HepG2 (cell line): ENCODE data around the gene WWC2. TPM values are rescaled to one million over a fixed set of nuclear protein-coding genes. Genes with fewer than 3 reads are reported as not detected.

Experiments
- NR1H2 ChIP-seq: sonication (generic); formaldehyde crosslinking; IDR thresholded peaks from 2 replicates; pipeline ENCODE4 v1.8.1; 2022; ENCODE audit warnings: low read depth, missing genetic modification reagents, borderline replicate concordance
- SMARCC2 ChIP-seq: fragments of 450-650 bp; IDR thresholded peaks from 2 replicates; pipeline ENCODE4 v1.6.1; 2017; ENCODE audit warnings: antibody characterized with exemption, mild to moderate bottlenecking
- SPEN ChIP-seq: sonication (generic); formaldehyde crosslinking; IDR thresholded peaks from 2 replicates; pipeline ENCODE4 v1.5.1; 2020; ENCODE audit warnings: low read depth, mild to moderate bottlenecking, missing genetic modification reagents
- ZNF234 ChIP-seq: sonication (generic); formaldehyde crosslinking; conservative IDR thresholded peaks from 2 replicates; pipeline ENCODE4 v1.5.1; 2020; ENCODE audit warnings: mild to moderate bottlenecking, missing genetic modification reagents
- ZNF530 ChIP-seq: sonication (generic); formaldehyde crosslinking; IDR thresholded peaks from 2 replicates; pipeline ENCODE4 v1.5.0; 2020; ENCODE audit warnings: low read depth, mild to moderate bottlenecking, missing genetic modification reagents
- polyA plus RNA-seq, 8 experiments: library from polyadenylated mRNA; depleted of rRNA in 3 of 8; stranded (reverse) in 7 of 8; unstranded in 1 of 8; fragments of >200 nt; fragmentation: Illumina TruSeq in 4 of 8; extraction: Trizol in 4 of 8; gene quantifications; 2 replicates each; pipeline versions ENCODE4 v1.2.1 to v1.2.3, GENCODE V29; 2011 to 2016; ENCODE audit warnings: low read depth in 4 of 8, missing spikeins in 1 of 8, mixed read lengths in 1 of 8; ENCODE audit not compliant: insufficient read depth in 1 of 8
- total RNA-seq, 5 experiments: library from RNA; depleted of rRNA; stranded (reverse); fragments of >200 nt; fragmentation: Illumina TruSeq; extraction: Trizol; gene quantifications; 2 replicates each; pipeline ENCODE4 v1.2.3, GENCODE V29; 2016; ENCODE audit warnings: low read depth in 1 of 5
- TF ChIP-seq, protein P1 (sequence below): sonication (generic); formaldehyde crosslinking; conservative IDR thresholded peaks from 2 replicates; pipeline ENCODE4 v1.8.0; 2022; ENCODE audit warnings: missing genetic modification reagents
- TF ChIP-seq, protein P2 (sequence below): sonication (generic); formaldehyde crosslinking; conservative IDR thresholded peaks from 2 replicates; pipeline ENCODE4 v1.4.0; 2020; ENCODE audit warnings: missing genetic modification reagents
- TF ChIP-seq, protein P3 (sequence below): sonication (generic); formaldehyde crosslinking; IDR thresholded peaks from 2 replicates; pipeline ENCODE4 v1.8.1; 2023; ENCODE audit warnings: mild to moderate bottlenecking, missing genetic modification reagents
- TF ChIP-seq, protein P4 (sequence below): sonication (generic); formaldehyde crosslinking; IDR thresholded peaks from 2 replicates; pipeline ENCODE4 v1.5.0; 2020; ENCODE audit warnings: mild to moderate bottlenecking, missing genetic modification reagents
- TF ChIP-seq, protein P5 (sequence below): sonication (generic); formaldehyde crosslinking; IDR thresholded peaks from 2 replicates; pipeline ENCODE4 v1.5.0; 2020; ENCODE audit warnings: missing genetic modification reagents
- TF ChIP-seq, protein P6 (sequence below): sonication (generic); formaldehyde crosslinking; IDR thresholded peaks from 2 replicates; pipeline ENCODE4 v1.4.0; 2020; ENCODE audit warnings: missing genetic modification reagents, borderline replicate concordance

The WWC2 gene
- total and polyA plus RNA-seq, 2 of the 13 experiments (the other 11 are each of a cell fraction or from before 2014, with no cell fraction given): 40.0 to 50.1 TPM

DNA sequence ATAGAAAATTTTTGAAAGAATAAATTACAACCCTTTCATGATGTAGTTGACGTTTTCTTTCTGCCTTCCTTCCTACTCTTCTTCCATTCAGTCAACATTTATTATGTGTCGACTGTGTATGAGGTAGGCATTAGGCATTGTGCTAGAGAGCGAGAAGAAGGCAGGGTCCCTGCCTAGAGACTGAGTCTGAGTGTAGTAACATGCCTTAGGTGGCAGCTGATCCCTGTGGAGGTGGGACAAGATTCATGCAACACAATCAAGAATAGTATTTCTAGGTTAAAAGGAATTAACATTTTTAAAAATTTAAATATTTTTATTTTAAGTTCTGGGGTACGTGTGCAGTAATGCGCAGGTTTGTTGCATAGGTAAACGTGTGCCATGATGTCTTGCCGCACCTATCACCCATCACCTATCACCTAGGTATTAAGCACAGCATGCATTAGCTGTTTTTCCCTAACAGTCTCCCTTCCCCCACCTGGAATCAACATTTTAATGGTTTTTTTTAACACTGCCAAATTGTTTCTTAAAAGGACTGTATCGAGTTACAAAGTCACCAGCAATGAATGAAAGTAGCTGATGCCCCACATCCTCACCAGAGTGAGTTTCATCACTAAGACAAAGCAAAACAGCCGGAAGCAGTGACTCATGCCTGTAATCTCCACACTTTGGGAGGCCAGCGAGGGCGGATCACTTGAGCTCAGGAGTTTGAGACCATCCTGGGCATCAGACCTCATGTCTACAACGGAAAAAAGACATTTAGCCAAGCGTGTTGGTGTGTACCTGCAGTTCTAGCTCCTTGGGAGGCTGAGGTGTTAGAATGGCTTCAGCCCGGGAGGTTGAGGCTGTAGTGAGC, 84.0 kb downstream of the WWC2 start (continued):
- TF ChIP-seq, protein P1, sequence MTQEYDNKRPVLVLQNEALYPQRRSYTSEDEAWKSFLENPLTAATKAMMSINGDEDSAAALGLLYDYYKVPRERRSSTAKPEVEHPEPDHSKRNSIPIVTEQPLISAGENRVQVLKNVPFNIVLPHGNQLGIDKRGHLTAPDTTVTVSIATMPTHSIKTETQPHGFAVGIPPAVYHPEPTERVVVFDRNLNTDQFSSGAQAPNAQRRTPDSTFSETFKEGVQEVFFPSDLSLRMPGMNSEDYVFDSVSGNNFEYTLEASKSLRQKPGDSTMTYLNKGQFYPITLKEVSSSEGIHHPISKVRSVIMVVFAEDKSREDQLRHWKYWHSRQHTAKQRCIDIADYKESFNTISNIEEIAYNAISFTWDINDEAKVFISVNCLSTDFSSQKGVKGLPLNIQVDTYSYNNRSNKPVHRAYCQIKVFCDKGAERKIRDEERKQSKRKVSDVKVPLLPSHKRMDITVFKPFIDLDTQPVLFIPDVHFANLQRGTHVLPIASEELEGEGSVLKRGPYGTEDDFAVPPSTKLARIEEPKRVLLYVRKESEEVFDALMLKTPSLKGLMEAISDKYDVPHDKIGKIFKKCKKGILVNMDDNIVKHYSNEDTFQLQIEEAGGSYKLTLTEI (CRISPR knock-in tag): no peak
- TF ChIP-seq NR1H2 (CRISPR knock-in tag): no peak
- TF ChIP-seq, protein P2, sequence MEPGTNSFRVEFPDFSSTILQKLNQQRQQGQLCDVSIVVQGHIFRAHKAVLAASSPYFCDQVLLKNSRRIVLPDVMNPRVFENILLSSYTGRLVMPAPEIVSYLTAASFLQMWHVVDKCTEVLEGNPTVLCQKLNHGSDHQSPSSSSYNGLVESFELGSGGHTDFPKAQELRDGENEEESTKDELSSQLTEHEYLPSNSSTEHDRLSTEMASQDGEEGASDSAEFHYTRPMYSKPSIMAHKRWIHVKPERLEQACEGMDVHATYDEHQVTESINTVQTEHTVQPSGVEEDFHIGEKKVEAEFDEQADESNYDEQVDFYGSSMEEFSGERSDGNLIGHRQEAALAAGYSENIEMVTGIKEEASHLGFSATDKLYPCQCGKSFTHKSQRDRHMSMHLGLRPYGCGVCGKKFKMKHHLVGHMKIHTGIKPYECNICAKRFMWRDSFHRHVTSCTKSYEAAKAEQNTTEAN: 0 out of 2 replicates have a peak, but pooled peaks have one; percentile 27
- no peak for TF ChIP-seq ZNF530
- TF ChIP-seq, protein P3, sequence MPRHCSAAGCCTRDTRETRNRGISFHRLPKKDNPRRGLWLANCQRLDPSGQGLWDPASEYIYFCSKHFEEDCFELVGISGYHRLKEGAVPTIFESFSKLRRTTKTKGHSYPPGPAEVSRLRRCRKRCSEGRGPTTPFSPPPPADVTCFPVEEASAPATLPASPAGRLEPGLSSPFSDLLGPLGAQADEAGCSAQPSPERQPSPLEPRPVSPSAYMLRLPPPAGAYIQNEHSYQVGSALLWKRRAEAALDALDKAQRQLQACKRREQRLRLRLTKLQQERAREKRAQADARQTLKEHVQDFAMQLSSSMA (CRISPR knock-in tag): no peak
- TF ChIP-seq ZNF234 (CRISPR knock-in tag): no peak
- TF ChIP-seq SPEN (CRISPR knock-in tag): no peak
- TF ChIP-seq, protein P4, sequence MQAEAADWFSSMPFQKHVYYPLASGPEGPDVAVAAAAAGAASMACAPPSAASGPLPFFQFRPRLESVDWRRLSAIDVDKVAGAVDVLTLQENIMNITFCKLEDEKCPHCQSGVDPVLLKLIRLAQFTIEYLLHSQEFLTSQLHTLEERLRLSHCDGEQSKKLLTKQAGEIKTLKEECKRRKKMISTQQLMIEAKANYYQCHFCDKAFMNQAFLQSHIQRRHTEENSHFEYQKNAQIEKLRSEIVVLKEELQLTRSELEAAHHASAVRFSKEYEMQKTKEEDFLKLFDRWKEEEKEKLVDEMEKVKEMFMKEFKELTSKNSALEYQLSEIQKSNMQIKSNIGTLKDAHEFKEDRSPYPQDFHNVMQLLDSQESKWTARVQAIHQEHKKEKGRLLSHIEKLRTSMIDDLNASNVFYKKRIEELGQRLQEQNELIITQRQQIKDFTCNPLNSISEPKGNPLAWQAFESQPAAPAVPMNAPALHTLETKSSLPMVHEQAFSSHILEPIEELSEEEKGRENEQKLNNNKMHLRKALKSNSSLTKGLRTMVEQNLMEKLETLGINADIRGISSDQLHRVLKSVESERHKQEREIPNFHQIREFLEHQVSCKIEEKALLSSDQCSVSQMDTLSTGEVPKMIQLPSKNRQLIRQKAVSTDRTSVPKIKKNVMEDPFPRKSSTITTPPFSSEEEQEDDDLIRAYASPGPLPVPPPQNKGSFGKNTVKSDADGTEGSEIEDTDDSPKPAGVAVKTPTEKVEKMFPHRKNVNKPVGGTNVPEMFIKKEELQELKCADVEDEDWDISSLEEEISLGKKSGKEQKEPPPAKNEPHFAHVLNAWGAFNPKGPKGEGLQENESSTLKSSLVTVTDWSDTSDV (CRISPR knock-in tag): no peak
- no peak for TF ChIP-seq SMARCC2
- TF ChIP-seq, protein P5, sequence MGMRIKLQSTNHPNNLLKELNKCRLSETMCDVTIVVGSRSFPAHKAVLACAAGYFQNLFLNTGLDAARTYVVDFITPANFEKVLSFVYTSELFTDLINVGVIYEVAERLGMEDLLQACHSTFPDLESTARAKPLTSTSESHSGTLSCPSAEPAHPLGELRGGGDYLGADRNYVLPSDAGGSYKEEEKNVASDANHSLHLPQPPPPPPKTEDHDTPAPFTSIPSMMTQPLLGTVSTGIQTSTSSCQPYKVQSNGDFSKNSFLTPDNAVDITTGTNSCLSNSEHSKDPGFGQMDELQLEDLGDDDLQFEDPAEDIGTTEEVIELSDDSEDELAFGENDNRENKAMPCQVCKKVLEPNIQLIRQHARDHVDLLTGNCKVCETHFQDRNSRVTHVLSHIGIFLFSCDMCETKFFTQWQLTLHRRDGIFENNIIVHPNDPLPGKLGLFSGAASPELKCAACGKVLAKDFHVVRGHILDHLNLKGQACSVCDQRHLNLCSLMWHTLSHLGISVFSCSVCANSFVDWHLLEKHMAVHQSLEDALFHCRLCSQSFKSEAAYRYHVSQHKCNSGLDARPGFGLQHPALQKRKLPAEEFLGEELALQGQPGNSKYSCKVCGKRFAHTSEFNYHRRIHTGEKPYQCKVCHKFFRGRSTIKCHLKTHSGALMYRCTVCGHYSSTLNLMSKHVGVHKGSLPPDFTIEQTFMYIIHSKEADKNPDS (CRISPR knock-in tag): no peak
- TF ChIP-seq, protein P6, sequence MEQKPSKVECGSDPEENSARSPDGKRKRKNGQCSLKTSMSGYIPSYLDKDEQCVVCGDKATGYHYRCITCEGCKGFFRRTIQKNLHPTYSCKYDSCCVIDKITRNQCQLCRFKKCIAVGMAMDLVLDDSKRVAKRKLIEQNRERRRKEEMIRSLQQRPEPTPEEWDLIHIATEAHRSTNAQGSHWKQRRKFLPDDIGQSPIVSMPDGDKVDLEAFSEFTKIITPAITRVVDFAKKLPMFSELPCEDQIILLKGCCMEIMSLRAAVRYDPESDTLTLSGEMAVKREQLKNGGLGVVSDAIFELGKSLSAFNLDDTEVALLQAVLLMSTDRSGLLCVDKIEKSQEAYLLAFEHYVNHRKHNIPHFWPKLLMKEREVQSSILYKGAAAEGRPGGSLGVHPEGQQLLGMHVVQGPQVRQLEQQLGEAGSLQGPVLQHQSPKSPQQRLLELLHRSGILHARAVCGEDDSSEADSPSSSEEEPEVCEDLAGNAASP (CRISPR knock-in tag): no peak
